Activated T-helper 17 cell treated with anti-CD3 and anti-CD28 coated beads, Interleukin-2, amount 50 U/mL, for 72 hours (primary cell): ENCODE results near the gene TNP2. TPM values are rescaled to one million over a fixed set of nuclear protein-coding genes. Genes with fewer than 3 reads are reported as not detected.

Experiments used
- ATAC-seq: fragments of 150-1000 bp; cut with Tn5 transposase; replicated peaks from 2 replicates; pipeline ENCODE4 v1.10.0; 2021; ENCODE audit warnings: mild to moderate bottlenecking, moderate library complexity
- H3K27ac Mint-ChIP-seq: one replicate; pipeline ENCODE4 v1.8.0; 2022; ENCODE audit warnings: mixed read lengths
- H3K27me3 Mint-ChIP-seq: one replicate; pipeline ENCODE4 v1.8.0; 2022; ENCODE audit warnings: mixed read lengths
- H3K36me3 Mint-ChIP-seq: one replicate; pipeline ENCODE4 v1.8.0; 2022; ENCODE audit warnings: low read depth, mild to moderate bottlenecking, mixed read lengths
- H3K4me1 Mint-ChIP-seq: one replicate; pipeline ENCODE4 v1.8.0; 2022; ENCODE audit warnings: mixed read lengths
- H3K4me3 Mint-ChIP-seq: one replicate; pipeline ENCODE4 v1.8.0; 2022; ENCODE audit warnings: mild to moderate bottlenecking, mixed read lengths
- H3K9me3 Mint-ChIP-seq: one replicate; pipeline ENCODE4 v1.8.0; 2022; ENCODE audit warnings: mixed read lengths
- total RNA-seq, 2 donors: library from RNA; stranded (reverse); gene quantifications; one replicate each; pipeline ENCODE4 v1.2.3, GENCODE V29; 2022

Gene TNP2
- total RNA-seq, 2 donors from 2014 or later, result not detected

GRCh38 chr16:11274964-11275363 lies 5.8 kb upstream of the TNP2 start:
- H3K4me3 Mint-ChIP-seq, result no peak overlapping the region
- H3K36me3 Mint-ChIP-seq, result no peaks in the 10 kb centered on the region
- no peak overlapping the region for H3K27ac Mint-ChIP-seq
- H3K4me1 Mint-ChIP-seq, result no peaks in the 10 kb centered on the region
- no peaks in the 10 kb centered on the region for H3K27me3 Mint-ChIP-seq
- no peak for ATAC-seq
- H3K9me3 Mint-ChIP-seq, result no peaks in the 10 kb centered on the region

GRCh38 chr16:11273721-11274324 lies 4.7 kb upstream of the TNP2 start:
- Mint-ChIP-seq H3K27ac (no peak overlapping the region), H3K4me3 (no peak overlapping the region), H3K27me3 (no peaks in the 10 kb centered on the region), H3K36me3 (no peaks in the 10 kb centered on the region), H3K9me3 (no peaks in the 10 kb centered on the region), H3K4me1 (no peaks in the 10 kb centered on the region)
- ATAC-seq, result no peak

GRCh38 chr16:11272921-11273720 lies 4.0 kb upstream of the TNP2 start, which contains the start of gene PRM3:
Gene PRM3, minus strand, starts transcription at chr16:11273629. Its CDS starts 34 bp downstream, at chr16:11273595.
- H3K4me1 Mint-ChIP-seq, result no peaks in the 10 kb centered on the region
- H3K9me3 Mint-ChIP-seq, result no peaks in the 10 kb centered on the region
- H3K4me3 Mint-ChIP-seq, result no peak within 1 kb of the TSS
- no peaks in the 10 kb centered on the region for H3K36me3 Mint-ChIP-seq
- H3K27ac Mint-ChIP-seq, result no peak within 1 kb of the TSS
- no peak for ATAC-seq
- no peaks in the 10 kb centered on the region for H3K27me3 Mint-ChIP-seq

- H3K36me3 Mint-ChIP-seq, result no peaks in the 10 kb centered on the region
- H3K4me1 Mint-ChIP-seq, result no peaks in the 10 kb centered on the region
- H3K9me3 Mint-ChIP-seq, result no peaks in the 10 kb centered on the region
- no peak for ATAC-seq
- no peaks in the 10 kb centered on the region for H3K27me3 Mint-ChIP-seq
- H3K4me3 Mint-ChIP-seq, result no peak overlapping the region
- no peak overlapping the region for H3K27ac Mint-ChIP-seq
These were observed 3.4 kb upstream of the TNP2 start for GRCh38 chr16:11272484-11272883.

- ATAC-seq, result no peak
- Mint-ChIP-seq H3K4me1 (no peaks in the 10 kb centered on the region), H3K27me3 (no peaks in the 10 kb centered on the region), H3K36me3 (no peaks in the 10 kb centered on the region), H3K9me3 (no peaks in the 10 kb centered on the region), H3K27ac (no peak overlapping the region), H3K4me3 (no peak overlapping the region)
These were observed 2.5 kb upstream of the TNP2 start for GRCh38 chr16:11271610-11272009.

- Mint-ChIP-seq H3K9me3 (no peaks in the 10 kb centered on the region), H3K4me3 (no peak overlapping the region), H3K4me1 (no peaks in the 10 kb centered on the region), H3K27ac (no peak overlapping the region), H3K36me3 (no peaks in the 10 kb centered on the region), H3K27me3 (no peaks in the 10 kb centered on the region)
- no peak for ATAC-seq
These were observed 1.6 kb upstream of the TNP2 start for GRCh38 chr16:11270602-11271162.

GRCh38 chr16:11265124-11265523 lies 4.0 kb downstream of the TNP2 start:
- no peaks in the 10 kb centered on the region for H3K36me3 Mint-ChIP-seq
- no peak overlapping the region for H3K27ac Mint-ChIP-seq
- peaks cover 19% of the 10 kb centered on the region for H3K4me1 Mint-ChIP-seq
- ATAC-seq, result no peak
- no peaks in the 10 kb centered on the region for H3K9me3 Mint-ChIP-seq
- no peak overlapping the region for H3K4me3 Mint-ChIP-seq
- peaks cover 3% of the 10 kb centered on the region for H3K27me3 Mint-ChIP-seq

GRCh38 chr16:11264155-11264832 lies 4.8 kb downstream of the TNP2 start:
- H3K4me3 Mint-ChIP-seq, result peak overlapping the region; percentile 49
- ATAC-seq, result peak; percentile 8
- peaks cover 3% of the 10 kb centered on the region for H3K27me3 Mint-ChIP-seq

GRCh38 chr16:11263737-11264136 lies 5.4 kb downstream of the TNP2 start:
- peak overlapping the region; percentile 55 for H3K27ac Mint-ChIP-seq
- H3K9me3 Mint-ChIP-seq, result no peaks in the 10 kb centered on the region
- peaks cover 3% of the 10 kb centered on the region for H3K27me3 Mint-ChIP-seq
- peaks cover 23% of the 10 kb centered on the region for H3K4me1 Mint-ChIP-seq
- ATAC-seq, result peak; percentile 92
- no peaks in the 10 kb centered on the region for H3K36me3 Mint-ChIP-seq
- peak overlapping the region; percentile 49 for H3K4me3 Mint-ChIP-seq

More at GRCh38 chr16:11264155-11264832, 4.8 kb downstream of the TNP2 start:
- H3K4me1 Mint-ChIP-seq, result peaks cover 23% of the 10 kb centered on the region
- no peaks in the 10 kb centered on the region for H3K9me3 Mint-ChIP-seq
- H3K27ac Mint-ChIP-seq, result peak overlapping the region; percentile 55
- H3K36me3 Mint-ChIP-seq, result no peaks in the 10 kb centered on the region

GRCh38 chr16:11262915-11263314 lies 6.2 kb downstream of the TNP2 start:
- H3K36me3 Mint-ChIP-seq, result no peaks in the 10 kb centered on the region
- ATAC-seq, result no peak
- peaks cover 3% of the 10 kb centered on the region for H3K27me3 Mint-ChIP-seq
- peak overlapping the region; percentile 49 for H3K4me3 Mint-ChIP-seq
- H3K9me3 Mint-ChIP-seq, result no peaks in the 10 kb centered on the region
- H3K4me1 Mint-ChIP-seq, result peaks cover 30% of the 10 kb centered on the region
- H3K27ac Mint-ChIP-seq, result no peak overlapping the region

GRCh38 chr16:11260596-11260966 lies 8.5 kb downstream of the TNP2 start:
- no peak overlapping the region for H3K4me3 Mint-ChIP-seq
- H3K4me1 Mint-ChIP-seq, result peaks cover 38% of the 10 kb centered on the region
- H3K27ac Mint-ChIP-seq, result peak overlapping the region; percentile 0
- peaks cover 14% of the 10 kb centered on the region for H3K36me3 Mint-ChIP-seq
- ATAC-seq, result no peak
- no peaks in the 10 kb centered on the region for H3K9me3 Mint-ChIP-seq
- peaks cover 3% of the 10 kb centered on the region for H3K27me3 Mint-ChIP-seq

- peaks cover 20% of the 10 kb centered on the region for H3K36me3 Mint-ChIP-seq
- peak overlapping the region; percentile 0 for H3K27ac Mint-ChIP-seq
- no peak overlapping the region for H3K4me3 Mint-ChIP-seq
- no peaks in the 10 kb centered on the region for H3K9me3 Mint-ChIP-seq
- no peak for ATAC-seq
- peaks cover 3% of the 10 kb centered on the region for H3K27me3 Mint-ChIP-seq
- peaks cover 38% of the 10 kb centered on the region for H3K4me1 Mint-ChIP-seq
These were observed 9.2 kb downstream of the TNP2 start for GRCh38 chr16:11259655-11260595.

GRCh38 chr16:11258553-11259492 lies 10.3 kb downstream of the TNP2 start:
- Mint-ChIP-seq H3K27me3 (peaks cover 3% of the 10 kb centered on the region), H3K4me1 (peaks cover 33% of the 10 kb centered on the region), H3K36me3 (peaks cover 31% of the 10 kb centered on the region), H3K9me3 (no peaks in the 10 kb centered on the region), H3K4me3 (peak overlapping the region; percentile 98), H3K27ac (peak overlapping the region; percentile 41)
- peak; percentile 5 for ATAC-seq
